Femur (tissue), 1 donor: Measurements from ENCODE around the gene NOL7.

Source experiments
- DNase-seq: peaks from one replicate; pipeline ENCODE4 v3.0.0-alpha.2; 2017

Gene NOL7

DNA sequence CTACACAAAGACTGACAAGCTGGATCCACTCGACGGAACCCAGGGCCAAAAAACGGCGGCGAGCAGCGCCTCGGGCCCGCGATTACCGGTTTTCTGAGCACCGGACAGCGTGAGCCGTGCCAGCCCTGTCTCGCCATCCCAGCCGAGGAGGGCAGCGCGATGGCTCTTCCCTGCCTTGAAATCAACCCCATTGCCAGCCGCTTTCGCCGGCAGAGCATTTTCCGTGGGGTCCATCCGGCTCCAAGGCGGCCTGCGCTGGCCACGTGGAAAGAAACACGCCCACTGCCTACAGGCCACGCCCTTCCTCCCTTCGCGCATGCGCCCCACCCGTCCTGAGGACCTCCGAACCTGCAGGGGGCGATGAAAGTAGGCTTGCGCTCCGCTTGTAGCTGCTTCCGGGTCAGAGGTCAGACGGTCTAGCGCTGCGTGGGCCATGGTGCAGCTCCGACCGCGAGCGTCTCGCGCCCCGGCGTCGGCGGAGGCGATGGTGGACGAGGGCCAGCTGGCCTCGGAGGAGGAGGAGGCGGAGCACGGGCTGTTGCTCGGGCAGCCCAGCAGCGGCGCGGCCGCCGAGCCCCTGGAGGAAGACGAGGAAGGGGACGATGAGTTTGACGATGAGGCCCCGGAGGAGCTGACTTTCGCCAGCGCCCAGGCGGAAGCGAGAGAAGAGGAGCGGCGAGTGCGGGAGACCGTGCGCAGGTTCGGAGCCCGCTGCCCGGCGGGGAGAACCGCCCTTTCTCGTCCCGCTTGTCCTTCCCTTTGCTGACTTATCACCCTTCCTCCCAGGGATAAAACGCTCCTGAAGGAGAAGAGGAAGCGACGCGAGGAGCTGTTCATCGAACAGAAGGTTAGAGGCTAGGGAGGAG lies at the start of gene NOL7:
NOL7 (plus strand) TSS at position 410 of the 866 bp plus-strand sequence; CDS start at position 434, 24 bp downstream.
- DNase-seq = peak; percentile 98

DNA sequence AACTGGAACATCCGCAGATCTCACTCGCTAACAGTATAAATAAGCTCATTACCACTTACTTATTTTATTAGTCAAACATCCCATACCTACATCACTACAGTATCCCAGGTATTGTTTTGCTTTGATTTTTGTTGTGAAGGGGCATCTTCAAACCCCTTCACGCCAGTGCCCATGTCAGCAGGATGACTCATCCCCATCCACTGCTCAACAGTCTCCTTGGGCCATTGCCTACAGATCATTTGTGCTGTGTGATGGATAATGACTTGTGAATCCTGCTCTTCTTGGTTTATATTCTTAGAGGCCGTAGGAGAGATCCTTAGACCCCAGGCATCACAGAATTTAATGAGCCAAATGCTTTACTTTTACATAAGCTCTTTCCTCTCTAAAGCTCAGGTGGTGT lies 49.2 kb upstream of the NOL7 start:
- DNase-seq = no peak

DNA sequence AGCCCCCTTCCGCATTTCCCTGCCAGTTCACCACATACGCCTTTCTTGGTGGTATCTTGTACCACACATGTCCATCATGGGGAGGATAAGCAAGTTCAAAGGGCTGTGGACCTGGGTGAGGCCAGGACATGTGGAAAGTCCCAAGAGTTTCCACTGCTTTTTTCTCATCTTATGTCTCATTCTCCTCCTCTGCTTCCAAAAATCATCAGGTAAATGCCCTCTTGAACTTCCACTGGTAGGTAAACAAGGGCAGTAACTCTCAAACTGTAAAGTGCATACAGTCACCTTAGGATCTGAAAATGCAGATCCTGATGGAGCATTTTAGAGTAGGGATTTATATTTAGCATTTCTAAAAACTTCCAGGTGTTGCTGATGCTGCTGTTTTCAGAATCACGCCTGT lies 48.6 kb upstream of the NOL7 start:
- DNase-seq = no peak

DNA sequence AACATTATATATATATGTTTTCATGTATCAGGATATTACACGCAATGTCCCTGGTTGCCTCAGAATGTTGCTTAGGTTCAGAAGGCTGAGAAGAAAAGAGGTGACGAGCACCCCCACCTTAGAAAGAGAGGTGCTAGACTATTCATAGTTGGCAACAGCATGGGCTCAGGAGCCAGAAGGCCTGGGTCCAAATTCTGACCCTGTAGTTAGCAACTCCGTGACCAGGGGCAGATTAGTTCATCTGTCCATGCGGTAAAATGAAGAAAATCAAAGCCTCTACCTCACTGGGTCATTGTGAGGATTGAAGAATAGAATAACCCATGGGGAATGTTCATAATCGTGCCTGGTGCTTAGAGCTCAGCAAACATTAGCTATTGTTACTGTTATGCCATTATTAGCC lies 46.2 kb upstream of the NOL7 start:
- DNase-seq = no peak

DNA sequence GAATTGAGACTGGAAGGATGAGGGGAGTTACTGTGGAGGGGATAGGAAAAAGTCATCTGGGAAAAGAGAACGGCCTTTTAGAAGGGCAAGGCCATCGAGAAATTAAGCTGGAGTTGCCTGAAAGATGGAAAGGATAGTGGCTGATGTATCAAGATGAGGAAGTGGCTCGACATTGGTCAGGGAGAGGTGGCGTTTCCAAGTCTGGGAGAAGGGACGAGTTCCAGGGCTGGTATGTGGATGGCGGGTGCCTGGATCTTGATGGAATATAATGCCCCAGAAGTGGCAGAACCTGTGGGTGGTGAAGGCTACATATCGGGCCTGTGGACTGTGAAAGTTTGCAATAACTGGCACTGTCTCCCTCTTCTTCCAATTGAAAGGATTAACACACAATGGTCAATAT lies 42.9 kb upstream of the NOL7 start:
- DNase-seq = no peak

DNA sequence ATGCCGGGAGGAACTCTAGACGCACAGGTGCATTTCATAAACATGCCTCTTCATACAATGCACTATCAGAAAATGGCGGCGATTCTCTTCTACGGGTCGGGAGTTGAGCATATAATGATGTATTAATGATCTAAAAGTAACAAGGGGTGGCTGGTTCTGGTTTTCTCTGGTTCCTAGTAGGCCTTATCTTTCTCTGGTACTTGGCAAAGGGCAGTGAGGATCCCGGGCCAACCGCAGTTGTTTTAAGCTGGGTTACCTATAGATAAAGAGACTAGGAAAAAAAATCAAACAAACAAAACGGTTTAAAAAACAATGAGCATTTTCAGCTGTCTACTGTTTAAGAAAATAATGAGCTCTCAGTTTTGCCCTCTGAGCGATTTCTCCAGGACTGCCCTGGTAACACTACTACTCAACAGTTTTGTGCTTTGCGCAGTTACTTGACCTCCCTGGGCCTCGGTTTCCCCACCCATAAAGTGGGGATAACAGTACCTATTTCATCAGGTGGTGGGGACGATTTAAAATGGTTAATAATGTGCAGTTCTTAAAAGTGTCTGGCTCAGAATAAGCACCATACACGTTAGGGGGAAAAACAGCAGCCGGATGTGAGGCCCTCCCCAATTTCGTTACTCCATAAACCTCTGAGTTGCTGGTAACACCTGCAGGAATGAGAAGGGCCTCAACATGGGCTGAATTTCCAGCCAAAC lies 42.0 kb upstream of the NOL7 start:
- no peak for DNase-seq

DNA sequence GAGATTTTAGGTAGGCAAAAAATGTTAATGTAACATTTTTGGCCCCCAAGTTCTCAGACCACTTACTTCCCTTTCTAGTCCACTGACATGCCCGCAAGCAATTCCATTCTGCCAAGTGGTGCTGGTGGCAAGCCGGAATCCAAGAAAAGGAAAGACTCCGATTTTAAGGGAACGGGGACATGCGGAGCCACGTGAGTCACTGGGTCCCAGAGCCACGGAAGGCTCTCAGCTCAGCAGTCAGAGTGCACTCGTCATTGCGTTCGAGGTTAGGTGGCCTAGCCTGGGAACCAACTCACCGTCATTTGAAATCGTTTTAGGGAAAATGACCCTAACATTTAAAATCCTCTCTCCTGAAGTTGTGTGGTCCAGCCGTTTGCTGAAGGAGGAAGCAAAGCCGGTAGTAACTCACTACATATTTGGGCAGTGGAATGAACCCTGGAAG lies 41.4 kb upstream of the NOL7 start:
- DNase-seq = peak; percentile 32

DNA sequence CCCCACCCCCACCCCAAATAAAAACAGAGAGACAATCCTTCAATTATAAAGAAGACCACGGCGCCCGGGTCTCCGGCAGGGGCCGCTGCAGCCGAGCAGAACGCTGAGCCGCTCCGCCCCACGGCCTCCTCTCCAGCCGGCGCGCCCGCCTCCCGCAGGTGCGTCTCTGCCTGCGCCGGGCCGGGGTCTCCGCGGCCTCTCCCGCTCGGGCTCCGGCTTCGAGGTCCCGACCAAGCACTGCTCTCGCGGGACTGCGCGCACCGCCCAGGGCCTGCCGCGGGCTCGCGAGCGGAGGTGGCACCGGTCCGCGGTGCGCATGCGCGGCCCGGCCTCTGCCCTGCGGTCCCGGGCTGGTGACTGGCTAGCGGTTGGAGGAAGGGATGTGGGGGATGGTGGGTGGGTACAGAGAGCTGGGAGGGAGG lies 41.0 kb upstream of the NOL7 start:
- DNase-seq = peak; percentile 94

DNA sequence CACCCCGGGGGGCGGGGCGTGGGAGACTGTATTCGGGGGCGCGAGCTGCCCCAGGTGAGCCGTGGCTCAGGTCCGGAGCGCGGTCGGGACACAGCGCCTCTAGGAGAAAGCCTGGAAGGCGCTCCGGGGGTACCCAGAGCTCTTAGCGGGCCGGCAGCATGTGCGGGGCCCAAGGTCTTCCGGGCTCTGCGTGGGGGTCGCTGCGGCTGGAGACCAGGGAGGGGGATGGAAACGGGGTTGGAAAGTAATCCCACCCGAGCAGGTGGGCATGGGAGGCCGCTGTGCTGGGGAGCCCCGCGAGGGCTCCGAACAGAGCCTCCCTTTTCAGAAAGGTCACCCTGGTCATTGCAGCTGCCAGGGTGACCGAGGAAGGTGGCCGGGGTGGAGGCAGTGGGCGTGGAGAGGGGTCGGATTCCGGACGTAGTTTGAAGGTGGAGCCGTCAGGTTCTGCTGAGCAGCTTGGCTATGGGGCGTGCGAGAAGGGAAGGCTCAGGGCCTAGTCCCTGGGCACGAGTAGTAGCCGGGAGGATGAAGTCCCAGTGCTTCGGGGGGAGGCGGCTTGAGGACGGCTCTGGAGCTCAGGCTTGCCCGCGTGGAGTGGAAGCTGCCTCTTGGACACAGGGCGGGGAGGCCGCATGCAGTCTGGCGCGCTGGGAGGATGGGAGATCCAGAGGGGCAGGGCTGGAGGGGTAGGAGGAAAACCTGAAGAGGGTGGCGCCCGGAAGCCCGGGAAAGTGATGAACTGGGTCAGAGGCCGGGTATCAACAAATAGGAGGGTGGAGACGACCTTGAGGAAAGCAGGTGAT lies 40.4 kb upstream of the NOL7 start, which contains the start of gene SIRT5:
SIRT5 (plus strand) TSS at position 31 of the 806 bp plus-strand sequence. CDS start 9,510 bp downstream, outside the sequence.
- DNase-seq = peak; percentile 85

DNA sequence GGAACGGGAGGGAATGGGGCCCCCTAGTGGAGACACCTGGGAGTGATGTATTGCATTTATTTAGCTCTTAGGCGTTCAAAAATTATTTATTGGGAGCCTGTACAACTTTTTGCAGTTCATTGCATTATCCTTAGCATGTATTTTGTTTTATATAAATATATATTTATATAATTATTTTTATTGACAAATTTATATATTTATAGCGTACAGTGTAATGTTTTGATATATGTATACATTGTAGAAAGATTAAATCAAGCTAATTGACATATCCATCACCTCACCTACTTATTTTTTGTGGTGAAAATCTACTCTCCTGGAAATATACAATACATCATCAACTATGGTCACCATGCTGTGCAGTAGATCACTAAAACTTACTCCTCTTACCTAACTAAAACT lies 39.8 kb upstream of the NOL7 start:
- no peak for DNase-seq

DNA sequence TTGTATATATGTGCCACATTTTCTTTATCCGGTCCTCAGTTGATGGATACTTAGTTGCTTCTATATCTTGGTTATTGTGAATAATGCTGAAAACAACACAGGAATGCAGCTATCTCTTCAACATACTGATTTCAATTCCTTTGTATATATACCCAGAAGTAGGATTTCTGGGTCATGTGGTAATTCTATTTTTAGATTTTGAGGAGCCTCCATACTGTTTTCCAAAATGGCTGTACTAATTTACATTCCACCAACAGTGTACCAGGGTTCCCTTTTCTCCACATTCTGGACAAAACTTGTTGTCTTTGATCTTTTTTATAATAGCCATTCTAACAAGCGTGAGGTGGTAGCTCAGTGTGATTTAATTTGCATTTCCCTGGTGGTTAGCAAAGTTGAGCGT lies 39.1 kb upstream of the NOL7 start:
- DNase-seq = no peak

DNA sequence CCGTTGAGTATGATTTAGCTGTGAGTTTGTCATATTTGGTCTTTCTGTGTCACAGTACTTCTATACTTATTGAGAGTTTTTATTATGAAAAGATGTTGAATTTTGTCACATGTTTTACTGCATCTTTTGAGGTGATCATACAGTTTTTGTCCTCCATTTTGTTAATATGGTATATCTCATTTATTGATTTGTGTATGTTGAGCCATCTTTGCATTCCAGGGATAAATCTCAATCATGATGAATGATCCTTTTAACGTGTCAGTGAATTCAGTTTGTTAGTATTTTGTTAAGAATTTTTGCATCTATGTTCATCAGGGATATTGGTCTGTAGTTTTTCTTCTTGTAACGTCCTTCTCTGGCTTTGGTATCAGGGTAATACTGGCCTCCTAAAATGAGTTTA lies 37.2 kb upstream of the NOL7 start:
- DNase-seq = no peak

DNA sequence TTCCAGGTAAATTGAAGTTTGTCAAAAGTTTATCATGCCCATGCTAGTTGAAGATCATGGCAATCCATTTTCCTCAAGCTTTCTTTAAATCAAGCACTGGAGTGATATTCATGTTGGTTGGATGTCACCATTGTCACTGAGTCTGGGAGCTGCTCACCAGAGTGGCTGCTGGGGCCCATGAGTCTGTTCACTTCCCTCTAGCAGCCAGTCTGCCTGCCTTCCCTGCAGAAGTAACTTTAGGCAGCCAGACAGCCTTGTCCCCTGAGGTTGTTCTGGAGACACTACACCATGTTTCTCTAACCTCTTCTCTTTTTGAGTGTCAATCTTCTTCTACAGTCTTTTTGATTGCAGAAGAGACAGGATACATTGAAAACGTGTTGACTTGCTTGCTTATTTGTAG lies 35.2 kb upstream of the NOL7 start:
- DNase-seq = no peak

DNA sequence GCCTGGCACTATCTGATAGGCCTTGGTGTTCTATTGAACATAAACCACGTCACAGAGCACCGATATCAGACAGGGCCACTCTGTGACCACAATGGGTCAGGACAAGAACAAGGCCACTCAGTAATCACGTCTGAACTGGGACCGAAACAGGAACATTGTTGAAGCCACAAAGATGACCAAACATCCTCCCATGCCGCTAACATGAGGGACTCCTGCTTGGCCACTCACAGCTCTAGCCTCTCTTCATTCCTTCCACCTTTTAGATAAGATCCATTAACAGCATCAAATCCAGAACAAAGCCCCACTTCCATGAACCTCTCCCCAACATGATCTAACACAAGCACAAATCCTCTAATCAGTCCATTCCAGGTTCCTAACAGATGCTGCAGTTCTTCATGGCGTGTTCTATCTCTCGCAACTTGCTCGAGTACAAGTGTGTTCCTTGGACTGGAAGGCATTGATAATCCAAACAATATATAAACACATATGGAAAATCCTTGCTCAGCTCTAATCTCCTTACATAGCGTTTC lies 33.4 kb upstream of the NOL7 start:
- DNase-seq = no peak

DNA sequence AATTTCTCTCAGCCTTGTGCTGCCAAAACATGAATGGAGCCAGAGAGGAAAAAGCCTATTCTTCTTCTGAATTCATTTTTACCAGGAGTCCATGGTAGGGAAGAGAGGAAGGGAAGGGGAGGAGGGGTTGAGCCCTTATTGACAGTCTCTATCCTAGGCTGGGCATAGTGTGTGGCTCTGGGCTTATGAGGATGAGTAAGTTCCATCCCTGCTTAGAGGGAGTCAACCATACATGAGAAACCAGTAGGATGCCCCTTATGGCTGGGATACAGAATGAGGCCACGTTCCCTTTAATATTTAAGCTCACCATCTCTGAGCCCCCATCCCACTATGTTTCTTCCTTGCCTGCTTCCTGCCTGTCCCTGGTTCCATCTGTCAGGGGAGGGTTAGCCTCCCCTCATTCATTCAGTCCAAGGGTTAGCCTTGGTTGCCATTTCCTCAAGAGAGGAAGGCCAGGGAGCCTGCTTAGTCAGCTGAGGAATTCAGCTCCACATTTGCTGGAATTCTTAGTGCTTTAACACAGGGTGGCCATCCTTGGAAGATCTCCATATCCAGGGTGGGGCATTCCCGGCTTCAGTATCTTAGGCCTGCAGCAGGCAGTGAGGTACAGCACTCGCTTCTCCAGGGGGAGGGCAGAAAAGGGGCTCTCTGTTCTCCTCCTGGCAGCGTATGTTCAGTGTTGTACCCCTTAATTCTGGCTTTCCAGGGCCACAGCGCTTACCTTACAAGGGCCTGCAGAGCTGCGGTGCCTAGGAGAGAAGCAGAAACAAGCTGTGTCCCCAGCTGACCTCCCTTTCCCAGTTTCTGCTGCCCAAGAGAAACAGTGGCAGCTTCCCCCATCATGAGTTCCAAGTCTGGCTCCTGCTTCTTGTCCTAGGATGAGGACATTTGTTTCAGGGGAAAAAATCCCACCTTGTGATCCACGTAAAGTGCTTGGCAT lies 28.3 kb upstream of the NOL7 start:
- DNase-seq = no peak

DNA sequence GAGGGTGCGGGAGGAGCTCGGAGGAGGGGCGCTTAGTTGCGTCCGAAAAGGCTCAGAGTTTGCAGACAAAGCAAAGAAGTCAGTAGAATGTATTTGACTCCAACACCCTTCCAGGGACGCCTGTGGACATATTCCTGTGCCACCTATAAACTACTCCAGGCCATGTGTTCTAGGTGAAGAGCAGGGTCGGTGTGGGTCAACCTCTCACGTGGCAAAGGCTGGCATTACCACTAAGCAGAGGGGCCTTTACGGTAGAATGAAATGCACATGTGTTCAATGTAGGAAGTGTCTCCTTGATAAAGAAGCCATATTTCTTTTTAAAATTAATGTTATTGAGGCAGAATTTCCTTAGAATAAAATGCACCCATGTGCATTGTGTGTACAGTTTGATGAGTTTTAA lies 25.3 kb upstream of the NOL7 start:
- DNase-seq = no peak

DNA sequence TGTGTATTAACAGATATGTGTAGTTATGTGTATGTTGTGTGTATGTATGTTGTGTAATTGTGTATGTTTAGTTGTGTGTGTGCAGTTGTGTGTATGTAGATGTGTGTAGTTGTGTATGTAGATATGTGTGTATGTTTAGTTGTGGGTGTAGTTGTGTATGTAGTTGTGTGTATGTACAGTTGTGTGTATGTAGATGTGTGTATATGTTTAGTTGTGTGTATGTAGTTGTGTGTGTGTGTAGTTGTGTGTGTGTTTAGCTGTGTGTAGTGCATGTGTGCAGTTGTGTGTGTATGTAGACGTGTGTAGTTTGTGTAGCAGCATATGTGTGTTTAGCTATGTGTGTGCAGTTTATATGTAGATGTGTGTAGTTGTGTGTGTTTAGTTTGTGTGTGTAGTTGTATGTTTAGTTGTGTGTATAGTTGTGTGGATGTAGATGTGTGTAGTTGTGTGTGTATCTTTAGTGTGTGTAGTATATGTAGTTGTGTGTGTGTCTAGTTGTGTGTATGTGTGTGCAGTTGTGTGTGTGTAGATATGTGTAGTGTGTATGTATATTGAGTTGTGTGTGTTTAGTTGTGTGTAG lies 24.5 kb upstream of the NOL7 start:
- DNase-seq = no peak

DNA sequence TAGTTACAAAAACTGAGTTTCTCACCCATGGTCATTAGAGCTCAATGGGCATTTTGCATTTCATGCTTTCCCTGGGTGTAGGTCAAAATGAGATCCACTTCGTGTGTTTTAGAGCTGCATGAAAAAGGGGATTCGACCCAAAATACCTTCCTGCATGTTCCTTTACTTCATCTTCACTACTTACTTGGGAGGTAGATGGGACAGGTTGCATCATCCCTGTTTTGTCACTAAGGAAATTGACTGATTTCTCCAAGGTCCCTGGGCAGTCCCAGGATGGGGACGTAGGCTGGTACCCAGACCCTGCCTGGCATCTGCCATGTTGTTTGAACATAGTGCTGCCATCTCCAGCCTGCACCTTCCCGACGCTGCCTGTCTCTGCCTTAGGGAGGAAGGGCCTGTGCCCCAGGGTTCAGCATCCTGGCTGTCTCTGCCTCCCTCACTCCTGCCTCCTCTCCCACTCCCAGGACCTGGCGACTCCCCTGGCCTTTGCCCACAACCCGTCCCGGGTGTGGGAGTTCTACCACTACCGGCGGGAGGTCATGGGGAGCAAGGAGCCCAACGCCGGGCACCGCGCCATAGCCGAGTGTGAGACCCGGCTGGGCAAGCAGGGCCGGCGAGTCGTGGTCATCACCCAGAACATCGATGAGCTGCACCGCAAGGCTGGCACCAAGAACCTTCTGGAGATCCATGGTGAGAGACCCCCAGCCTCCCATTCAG lies 23.8 kb upstream of the NOL7 start:
- DNase-seq = no peak

DNA sequence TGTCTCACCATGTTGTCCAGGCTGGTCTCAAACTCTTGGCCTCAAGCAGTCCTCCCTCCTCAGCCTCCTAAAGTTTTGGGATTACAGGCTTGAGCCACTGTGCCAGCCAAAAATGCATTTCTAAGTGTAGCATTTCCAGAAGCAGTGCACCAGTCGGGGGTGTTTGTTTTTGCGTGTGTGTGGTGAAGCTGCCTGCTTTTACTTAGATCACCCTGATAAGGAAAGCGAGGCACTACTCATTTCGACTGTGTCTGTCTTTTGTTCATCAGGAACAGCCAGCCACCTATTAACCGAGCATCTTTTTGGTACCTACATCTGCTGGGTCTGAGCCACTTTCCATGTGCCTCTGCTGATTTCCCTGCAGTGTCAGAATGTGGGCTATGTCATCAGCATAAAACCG lies 22.0 kb upstream of the NOL7 start:
- DNase-seq = no peak

DNA sequence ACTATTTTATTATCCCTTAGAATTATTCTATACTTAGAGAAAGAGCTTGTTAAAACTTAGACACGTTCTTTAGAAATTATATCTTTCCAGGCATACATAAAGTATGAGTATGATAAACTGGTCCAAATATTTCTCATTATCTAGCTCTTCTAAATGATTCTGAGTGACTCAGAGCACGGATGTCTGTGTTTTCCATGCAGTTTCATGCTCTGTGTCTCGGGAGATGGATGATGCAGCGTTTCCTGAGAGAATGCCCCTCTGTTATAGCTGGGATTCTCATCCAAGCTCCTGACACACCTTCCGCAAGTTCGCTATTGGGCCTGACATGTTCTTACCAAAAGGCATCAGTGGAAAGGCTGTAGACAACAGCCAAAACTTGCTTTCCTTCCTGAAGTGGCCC lies 21.4 kb upstream of the NOL7 start:
- DNase-seq = no peak

DNA sequence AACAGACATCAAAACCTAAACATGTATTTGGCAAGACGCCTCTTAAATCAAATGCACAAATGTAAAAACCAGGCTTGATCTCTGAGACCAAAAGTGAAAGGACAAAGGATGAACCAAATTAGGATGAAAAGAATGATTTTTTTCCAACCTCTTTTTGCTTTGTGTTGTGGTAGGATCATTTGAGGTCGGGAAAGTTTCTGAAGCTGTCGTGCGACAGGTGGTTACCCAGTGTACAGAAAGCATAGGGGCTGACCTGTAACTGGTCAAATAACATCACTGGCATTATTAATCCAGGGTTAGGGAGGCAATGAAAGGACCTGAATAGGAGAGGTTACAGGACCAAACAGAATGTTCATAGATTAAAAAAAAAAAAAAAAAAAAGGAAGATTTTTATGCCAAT lies 18.1 kb upstream of the NOL7 start:
- no peak for DNase-seq
